WI38 (cell line): Measurements from ENCODE around the gene APBA2.

Experiments
- H3K4me3 ChIP-seq: 2 replicates; pipeline ENCODE4 v1.5.1; 2011; ENCODE audit warnings: low read depth, mild to moderate bottlenecking, control low read depth, low read length
- TF ChIP-seq, protein P1 (sequence below): IDR thresholded peaks from 2 replicates; pipeline ENCODE4 v1.5.1; 2012; ENCODE audit warnings: low read depth, mild to moderate bottlenecking, control low read depth, low read length

Gene APBA2

DNA sequence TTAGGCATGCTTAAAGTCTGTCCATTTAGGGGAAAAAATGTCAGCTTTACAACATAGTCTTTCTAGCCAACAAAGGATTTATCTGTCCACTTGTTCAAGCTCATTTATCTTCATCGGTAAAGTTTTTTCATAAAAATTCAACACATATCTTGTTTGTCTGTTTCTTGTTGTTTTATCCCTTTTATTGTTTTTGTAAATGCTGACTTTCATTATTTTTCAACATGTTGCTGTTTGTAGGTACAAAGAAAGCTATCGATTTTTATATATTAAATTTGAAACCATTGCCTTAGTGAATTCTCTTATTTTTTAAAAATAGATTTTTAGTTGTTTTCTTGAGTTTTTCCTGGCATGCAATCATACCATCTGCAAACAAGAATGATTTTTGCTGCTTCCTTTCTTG, 198.1 kb downstream of the APBA2 start:
- TF ChIP-seq, protein P1, sequence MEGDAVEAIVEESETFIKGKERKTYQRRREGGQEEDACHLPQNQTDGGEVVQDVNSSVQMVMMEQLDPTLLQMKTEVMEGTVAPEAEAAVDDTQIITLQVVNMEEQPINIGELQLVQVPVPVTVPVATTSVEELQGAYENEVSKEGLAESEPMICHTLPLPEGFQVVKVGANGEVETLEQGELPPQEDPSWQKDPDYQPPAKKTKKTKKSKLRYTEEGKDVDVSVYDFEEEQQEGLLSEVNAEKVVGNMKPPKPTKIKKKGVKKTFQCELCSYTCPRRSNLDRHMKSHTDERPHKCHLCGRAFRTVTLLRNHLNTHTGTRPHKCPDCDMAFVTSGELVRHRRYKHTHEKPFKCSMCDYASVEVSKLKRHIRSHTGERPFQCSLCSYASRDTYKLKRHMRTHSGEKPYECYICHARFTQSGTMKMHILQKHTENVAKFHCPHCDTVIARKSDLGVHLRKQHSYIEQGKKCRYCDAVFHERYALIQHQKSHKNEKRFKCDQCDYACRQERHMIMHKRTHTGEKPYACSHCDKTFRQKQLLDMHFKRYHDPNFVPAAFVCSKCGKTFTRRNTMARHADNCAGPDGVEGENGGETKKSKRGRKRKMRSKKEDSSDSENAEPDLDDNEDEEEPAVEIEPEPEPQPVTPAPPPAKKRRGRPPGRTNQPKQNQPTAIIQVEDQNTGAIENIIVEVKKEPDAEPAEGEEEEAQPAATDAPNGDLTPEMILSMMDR, result no peak
- no peak overlapping the region for H3K4me3 ChIP-seq

DNA sequence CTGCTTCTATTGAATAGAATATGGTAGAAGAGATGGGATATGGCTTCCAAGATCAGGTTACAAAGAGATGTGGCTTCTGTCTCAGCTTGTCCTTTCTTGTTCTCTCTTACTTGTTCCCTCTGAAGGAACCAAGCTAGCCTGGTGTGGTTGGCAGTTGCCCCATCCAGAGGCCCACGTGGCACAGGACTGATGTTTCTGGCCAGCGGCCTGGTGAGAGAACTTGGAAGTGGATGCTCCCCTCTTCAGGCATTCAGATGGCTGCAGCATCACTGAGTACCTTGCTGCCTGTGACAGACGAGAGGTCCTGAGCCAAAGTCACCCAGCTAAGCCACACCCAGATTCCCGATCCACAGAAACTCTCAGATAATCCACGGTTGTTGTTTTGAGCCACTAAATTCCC, 200.2 kb downstream of the APBA2 start:
- no peak overlapping the region for H3K4me3 ChIP-seq
- TF ChIP-seq, protein P1, result no peak

DNA sequence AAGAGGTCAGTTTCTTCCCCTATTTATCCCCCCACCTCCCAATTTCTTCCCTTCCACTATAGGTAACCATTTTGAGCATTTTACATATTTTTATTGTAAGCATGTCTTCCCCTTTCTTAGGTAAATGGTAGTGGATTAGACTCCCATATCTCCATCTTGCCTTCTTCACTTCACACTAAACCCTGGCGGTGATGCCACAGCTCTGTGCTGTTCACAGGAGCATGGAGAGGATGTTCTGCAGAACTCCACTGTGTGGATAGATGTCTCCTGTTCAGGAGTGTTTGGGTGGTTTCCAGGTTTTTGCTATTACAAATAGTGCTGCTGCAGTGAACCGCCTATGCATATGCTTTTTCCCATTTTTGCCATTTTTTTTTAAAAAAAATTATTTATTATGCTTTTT, 201.1 kb downstream of the APBA2 start:
- TF ChIP-seq, protein P1, result no peak
- no peak overlapping the region for H3K4me3 ChIP-seq

DNA sequence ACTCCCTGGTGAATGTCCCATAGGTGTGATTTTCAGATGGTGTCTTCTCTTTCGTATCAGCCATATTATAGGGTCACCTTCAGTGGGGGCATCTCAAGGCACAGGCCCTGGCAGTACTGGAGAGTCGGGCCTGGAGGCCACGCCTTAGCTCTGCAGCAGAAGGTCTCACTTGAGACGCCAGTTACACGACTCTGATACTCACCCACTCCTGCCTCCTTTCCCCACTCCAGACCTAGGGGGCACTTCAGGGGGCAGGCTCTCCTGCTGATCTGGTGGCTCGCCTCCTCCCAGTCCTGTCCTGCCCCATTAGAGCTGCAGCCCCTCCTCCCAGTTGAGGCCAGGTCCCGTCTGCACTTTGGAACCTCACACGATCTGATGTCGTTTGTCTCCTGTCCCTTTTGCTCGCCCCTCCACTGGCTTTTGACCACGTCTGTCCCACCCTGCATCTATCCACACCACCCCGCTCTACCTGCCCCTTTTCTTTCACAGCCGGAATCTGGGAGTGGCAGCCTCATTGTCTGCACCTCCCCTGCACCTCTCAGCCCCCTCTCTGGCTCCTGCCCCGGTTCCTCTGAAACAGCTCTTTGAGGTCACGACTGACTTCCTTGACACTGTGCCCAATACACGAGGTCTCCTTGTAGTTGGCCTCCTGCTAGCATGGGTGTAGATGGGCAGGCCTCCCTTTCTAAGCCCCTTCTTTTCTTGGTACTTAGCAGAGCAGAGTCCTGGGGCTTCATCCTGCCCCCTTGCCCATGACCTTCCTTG, 201.9 kb downstream of the APBA2 start:
- H3K4me3 ChIP-seq, result no peak overlapping the region
- TF ChIP-seq, protein P1, result no peak

DNA sequence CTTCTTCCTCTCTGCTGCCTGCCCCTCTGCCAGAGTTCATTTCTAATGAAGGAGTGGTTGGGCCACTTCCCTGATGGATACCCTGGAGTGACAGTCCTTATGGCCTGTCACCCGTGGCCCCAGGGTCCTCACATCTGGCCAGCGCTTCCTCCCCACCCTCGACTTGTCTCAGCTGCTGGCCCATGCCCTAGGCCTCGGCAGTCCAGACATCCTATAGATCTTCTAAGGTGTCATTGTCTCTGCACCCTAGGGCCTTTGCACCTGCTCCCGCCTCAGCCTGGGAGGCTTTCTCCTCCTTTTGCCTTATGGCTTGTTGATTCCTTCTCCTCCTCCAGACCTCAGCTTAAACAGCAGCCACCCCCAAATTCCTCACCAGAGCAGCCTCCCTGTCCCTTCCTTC, 202.9 kb downstream of the APBA2 start:
- no peak overlapping the region for H3K4me3 ChIP-seq
- TF ChIP-seq, protein P1, result no peak

DNA sequence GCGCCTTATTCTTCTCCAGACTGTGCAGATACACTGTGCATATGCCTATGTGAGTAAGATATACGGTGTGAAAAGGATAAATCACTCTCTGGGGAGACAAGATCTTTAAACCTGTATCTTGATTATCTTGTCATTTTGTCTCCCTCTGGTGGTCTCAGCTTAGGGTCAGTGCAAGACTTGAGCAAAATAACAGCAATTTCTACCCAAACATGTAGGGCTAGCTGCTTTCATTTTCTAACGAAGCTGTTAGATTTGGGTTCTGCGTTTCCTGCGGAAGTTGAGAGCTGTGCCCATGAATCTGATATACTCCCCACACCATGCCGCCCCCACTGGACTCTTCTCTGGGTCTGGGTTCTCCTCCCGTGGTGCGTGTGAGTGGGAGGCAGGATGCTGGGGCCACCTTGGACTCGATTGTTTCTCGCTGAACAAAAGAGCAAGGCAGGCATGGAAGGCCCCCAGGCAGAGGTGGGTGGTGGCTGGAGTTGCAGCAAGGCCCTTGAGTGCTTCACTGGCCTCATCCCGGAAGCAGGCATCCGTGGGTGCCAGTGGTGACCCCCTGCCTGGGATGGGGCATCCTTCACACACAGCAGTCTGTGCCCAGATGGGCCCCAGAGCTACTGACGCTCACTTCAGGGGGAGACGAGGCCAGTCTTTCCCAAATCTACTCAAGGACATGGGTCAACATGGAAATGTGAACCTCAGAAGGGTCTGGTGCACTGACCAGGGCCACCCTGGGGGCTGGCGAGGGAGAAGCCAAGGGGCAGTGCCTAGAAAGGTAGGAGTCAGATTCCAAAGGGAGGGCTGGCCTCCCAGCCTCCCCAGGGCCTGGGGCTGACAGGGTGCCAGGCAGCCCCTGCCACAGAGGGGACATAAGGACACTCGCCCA, 204.2 kb downstream of the APBA2 start:
- H3K4me3 ChIP-seq, result no peak overlapping the region
- TF ChIP-seq, protein P1, result no peak
